Loucy (cell line): Measurements from ENCODE around the gene C19orf25.

Experiments
- H2AFZ ChIP-seq: fragments of 200-600 bp; sonication (generic); 2 replicates; pipeline ENCODE4 v1.6.0; 2016; ENCODE audit warnings: antibody characterized with exemption, mild to moderate bottlenecking, low read length, moderate library complexity
- H3F3A ChIP-seq: fragments of 200-600 bp; 2 replicates; pipeline ENCODE4 v1.6.0; 2016; ENCODE audit warnings: antibody characterized with exemption, low read depth, mild to moderate bottlenecking
- H3K27me3 ChIP-seq: fragments of 200-600 bp; sonication (generic); 2 replicates; pipeline ENCODE4 v1.6.1; 2014; ENCODE audit warnings: low read length, mild to moderate bottlenecking; ENCODE audit not compliant: insufficient read depth, poor library complexity, severe bottlenecking
- H3K36me3 ChIP-seq: fragments of 200-600 bp; sonication (generic); 2 replicates; pipeline ENCODE4 v1.6.1; 2016; ENCODE audit warnings: low read length; ENCODE audit not compliant: insufficient read depth
- H3K4me1 ChIP-seq: fragments of 200-600 bp; sonication (generic); 2 replicates; pipeline ENCODE4 v1.5.1; 2014; ENCODE audit warnings: low read length, mild to moderate bottlenecking; ENCODE audit not compliant: insufficient read depth, poor library complexity, severe bottlenecking
- H3K4me2 ChIP-seq: fragments of 200-600 bp; sonication (generic); 2 replicates; pipeline ENCODE4 v1.6.0; 2014; ENCODE audit warnings: antibody characterized with exemption, low read length, low read depth, mild to moderate bottlenecking; ENCODE audit not compliant: poor library complexity, severe bottlenecking
- H3K4me3 ChIP-seq: fragments of 200-600 bp; sonication (generic); 2 replicates; pipeline ENCODE4 v1.5.1; 2014; ENCODE audit warnings: low read length, mild to moderate bottlenecking, mixed read lengths; ENCODE audit not compliant: poor library complexity, severe bottlenecking
- H3K79me2 ChIP-seq: fragments of 200-600 bp; sonication (generic); 2 replicates; pipeline ENCODE4 v1.6.1; 2014; ENCODE audit warnings: low read length; ENCODE audit not compliant: insufficient read depth
- H3K9ac ChIP-seq: fragments of 200-600 bp; sonication (generic); 2 replicates; pipeline ENCODE4 v1.6.0; 2014; ENCODE audit warnings: mild to moderate bottlenecking, low read depth, low read length, moderate library complexity; ENCODE audit not compliant: poor library complexity, severe bottlenecking
- H3K9me2 ChIP-seq: fragments of 200-600 bp; sonication (generic); replicated peaks from 2 replicates; pipeline ENCODE4 v1.6.1; 2016; ENCODE audit warnings: low read depth, low read length, mixed read lengths
- H3K9me3 ChIP-seq: fragments of 200-600 bp; sonication (generic); 2 replicates; pipeline ENCODE4 v1.6.1; 2014; ENCODE audit warnings: mild to moderate bottlenecking, antibody characterized with exemption, low read length, low read depth; ENCODE audit not compliant: insufficient read depth
- H4K20me1 ChIP-seq: fragments of 200-600 bp; sonication (generic); 2 replicates; pipeline ENCODE4 v1.6.0; 2014; ENCODE audit warnings: antibody characterized with exemption, low read length, mild to moderate bottlenecking; ENCODE audit not compliant: insufficient read depth, poor library complexity, severe bottlenecking
- EZH2phosphoT487 ChIP-seq: fragments of 200-600 bp; IDR thresholded peaks from 2 replicates; pipeline ENCODE4 v1.6.1; 2018; ENCODE audit warnings: antibody characterized with exemption, mild to moderate bottlenecking, moderate library complexity, borderline replicate concordance
- TF ChIP-seq, protein P1 (sequence below): fragments of 200-600 bp; sonication (generic); conservative IDR thresholded peaks from 2 replicates; pipeline ENCODE4 v1.5.1; 2014; ENCODE audit warnings: mild to moderate bottlenecking, antibody characterized with exemption, low read length

The C19orf25 gene

GRCh38 chr19:1434577-1435060, 44.4 kb downstream of the C19orf25 start:
- TF ChIP-seq, protein P1, sequence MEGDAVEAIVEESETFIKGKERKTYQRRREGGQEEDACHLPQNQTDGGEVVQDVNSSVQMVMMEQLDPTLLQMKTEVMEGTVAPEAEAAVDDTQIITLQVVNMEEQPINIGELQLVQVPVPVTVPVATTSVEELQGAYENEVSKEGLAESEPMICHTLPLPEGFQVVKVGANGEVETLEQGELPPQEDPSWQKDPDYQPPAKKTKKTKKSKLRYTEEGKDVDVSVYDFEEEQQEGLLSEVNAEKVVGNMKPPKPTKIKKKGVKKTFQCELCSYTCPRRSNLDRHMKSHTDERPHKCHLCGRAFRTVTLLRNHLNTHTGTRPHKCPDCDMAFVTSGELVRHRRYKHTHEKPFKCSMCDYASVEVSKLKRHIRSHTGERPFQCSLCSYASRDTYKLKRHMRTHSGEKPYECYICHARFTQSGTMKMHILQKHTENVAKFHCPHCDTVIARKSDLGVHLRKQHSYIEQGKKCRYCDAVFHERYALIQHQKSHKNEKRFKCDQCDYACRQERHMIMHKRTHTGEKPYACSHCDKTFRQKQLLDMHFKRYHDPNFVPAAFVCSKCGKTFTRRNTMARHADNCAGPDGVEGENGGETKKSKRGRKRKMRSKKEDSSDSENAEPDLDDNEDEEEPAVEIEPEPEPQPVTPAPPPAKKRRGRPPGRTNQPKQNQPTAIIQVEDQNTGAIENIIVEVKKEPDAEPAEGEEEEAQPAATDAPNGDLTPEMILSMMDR: no peak
- peaks cover 9% of the 10 kb centered on the region for H3K27me3 ChIP-seq
- no peaks in the 10 kb centered on the region for H3K9me3 ChIP-seq
- peaks cover 18% of the 10 kb centered on the region for H3K79me2 ChIP-seq
- peaks cover 45% of the 10 kb centered on the region; the same call in 1 of the 2 replicates for H3K36me3 ChIP-seq
- no peaks in the 10 kb centered on the region for H3K9me2 ChIP-seq
- H3K4me3 ChIP-seq: no peak overlapping the region
- H3K9ac ChIP-seq: no peak overlapping the region
- H3K4me2 ChIP-seq: no peak overlapping the region
- H4K20me1 ChIP-seq: peaks cover 18% of the 10 kb centered on the region
- peaks cover 5% of the 10 kb centered on the region for H3K4me1 ChIP-seq
- H3F3A ChIP-seq: no peaks in the 10 kb centered on the region
- H2AFZ ChIP-seq: no peak overlapping the region

- Histone ChIP-seq H3K4me1 (peaks cover 2% of the 10 kb centered on the region), H3K27me3 (peaks cover 9% of the 10 kb centered on the region), H4K20me1 (peaks cover 12% of the 10 kb centered on the region), H3K9me2 (no peaks in the 10 kb centered on the region), H3K36me3 (peaks cover 51% of the 10 kb centered on the region; the same call in 1 of the 2 replicates), H3K9me3 (no peaks in the 10 kb centered on the region), H2AFZ (no peak overlapping the region), H3K9ac (no peak overlapping the region), H3K4me2 (no peak overlapping the region), H3K79me2 (peaks cover 12% of the 10 kb centered on the region), H3F3A (no peaks in the 10 kb centered on the region), H3K4me3 (no peak overlapping the region)
- no peak for TF ChIP-seq EZH2phosphoT487
- TF ChIP-seq, protein P1: no peak
Measured at GRCh38 chr19:1434040-1434366, 45.0 kb downstream of the C19orf25 start.

DNA sequence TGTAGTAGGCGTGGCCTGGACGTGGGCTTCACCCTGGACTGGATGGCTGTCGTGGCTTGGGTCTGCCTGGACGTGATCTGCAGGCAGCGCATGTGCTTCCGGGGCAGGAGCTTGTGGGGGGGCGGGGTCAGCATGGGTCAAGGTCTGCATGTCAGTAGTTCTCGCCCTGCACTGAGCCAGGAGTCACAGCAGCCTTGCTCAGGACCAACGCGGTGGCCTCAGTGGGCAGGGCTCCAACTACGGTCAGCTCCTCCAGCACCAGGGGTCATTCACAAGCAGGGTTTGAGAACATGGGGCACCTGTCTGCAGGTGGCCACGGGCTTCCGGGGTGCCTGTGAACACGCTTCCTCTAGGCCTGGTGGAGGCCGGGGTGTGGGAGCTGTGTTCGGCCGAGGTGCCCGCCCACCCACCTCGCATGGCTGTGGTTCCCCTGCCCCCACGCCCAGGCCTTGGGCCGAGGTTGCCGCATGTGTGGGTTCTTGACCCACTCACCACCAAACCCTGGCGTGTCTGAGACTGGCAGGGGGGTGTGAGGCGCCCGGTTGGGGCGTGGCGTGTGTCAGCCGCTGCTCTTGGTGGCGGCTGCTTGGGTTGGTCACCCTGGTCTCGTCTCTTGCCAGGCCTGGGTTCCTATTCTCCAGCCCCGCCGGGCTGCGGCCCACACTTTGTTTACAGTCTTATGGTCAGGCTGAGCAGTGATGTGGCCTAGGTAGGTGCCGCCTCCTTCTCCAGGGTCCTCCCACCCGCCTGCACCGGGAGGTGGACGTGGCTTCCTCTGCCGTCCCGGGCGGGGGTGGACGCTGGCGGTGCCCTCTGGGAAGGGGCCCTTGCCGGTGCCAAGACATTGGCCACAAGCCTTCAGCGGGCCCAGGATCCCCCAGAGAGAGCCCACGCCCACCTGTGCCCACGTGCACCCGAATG, 45.6 kb downstream of the C19orf25 start:
- Histone ChIP-seq H3K79me2 (peaks cover 5% of the 10 kb centered on the region), H2AFZ (no peak overlapping the region), H3K4me3 (no peak overlapping the region), H3K27me3 (peaks cover 3% of the 10 kb centered on the region), H3K9me2 (no peaks in the 10 kb centered on the region), H3K9me3 (no peaks in the 10 kb centered on the region), H3K4me1 (no peaks in the 10 kb centered on the region), H3K36me3 (peaks cover 57% of the 10 kb centered on the region; the same call in 1 of the 2 replicates), H4K20me1 (peaks cover 6% of the 10 kb centered on the region), H3K4me2 (no peak overlapping the region), H3F3A (no peaks in the 10 kb centered on the region), H3K9ac (no peak overlapping the region)
- TF ChIP-seq, protein P1: no peak
- no peak for TF ChIP-seq EZH2phosphoT487
